Placental epithelial cell (primary cell): Measurements from ENCODE around the gene USH1C. TPM values are rescaled to one million over a fixed set of nuclear protein-coding genes. Genes with fewer than 3 reads are reported as not detected.

Experiments
- total RNA-seq: library from RNA; depleted of rRNA; stranded (reverse); fragments of >200 nt; gene quantifications from 2 replicates; pipeline ENCODE4 v1.2.3, GENCODE V29; 2012

Gene USH1C
- not detected in 2 replicates for total RNA-seq

DNA sequence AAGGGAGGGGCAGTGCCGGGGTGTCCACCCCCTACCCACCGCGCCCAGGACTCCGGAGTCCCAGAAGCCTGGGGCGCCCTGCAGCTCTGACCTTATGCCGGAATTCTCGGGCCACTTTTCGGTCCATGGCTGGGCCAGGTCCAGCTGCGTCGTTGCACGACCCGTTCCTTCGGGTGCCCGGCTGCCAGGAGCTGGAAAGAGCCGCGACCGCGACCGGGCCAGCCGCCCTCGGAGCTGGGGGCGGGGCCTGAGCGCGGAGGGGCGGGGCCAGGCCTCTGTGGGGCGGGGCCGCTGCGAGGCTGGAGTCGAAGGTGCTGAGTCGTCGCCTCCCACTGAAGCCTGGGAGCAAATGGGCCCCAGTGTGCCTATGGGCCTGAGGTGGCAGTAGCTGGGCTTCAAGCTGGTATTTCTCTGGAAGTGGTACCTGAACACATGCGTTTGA, at the start of gene USH1C:
Gene USH1C, minus strand, starts transcription at position 236 of the 442 bp plus-strand sequence. Its CDS starts 109 bp downstream, at position 127.

DNA sequence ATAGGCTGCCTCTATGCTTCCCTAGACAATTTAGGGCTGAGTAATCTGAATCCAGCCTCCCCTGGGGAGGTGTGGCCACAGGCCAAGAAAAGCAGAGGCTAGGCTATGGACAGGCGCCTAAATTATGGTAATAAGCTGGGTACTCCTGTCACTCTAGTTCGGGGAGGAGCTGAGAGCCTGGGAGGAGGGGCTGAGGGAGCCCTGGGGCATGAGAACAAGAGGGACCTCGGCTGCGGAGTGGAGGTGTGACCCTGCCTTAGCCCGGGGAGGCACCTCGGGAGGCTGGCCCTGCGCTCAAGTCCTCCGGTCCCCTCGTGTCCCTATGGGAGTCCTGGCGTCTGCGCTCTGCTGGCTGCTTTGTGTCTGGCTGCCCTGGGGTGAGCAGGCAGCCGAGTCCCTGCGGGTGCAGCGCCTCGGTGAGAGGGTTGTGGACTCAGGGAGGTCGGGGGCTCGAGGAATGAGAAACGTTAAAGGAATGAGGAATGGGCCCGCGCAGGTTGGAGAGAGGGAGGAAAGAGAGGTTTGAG, 2.9 kb upstream of the USH1C start, which contains the start of gene OTOG:
Gene OTOG, plus strand, starts transcription at position 209 of the 527 bp plus-strand sequence. Its CDS starts 114 bp downstream, at position 323.

DNA sequence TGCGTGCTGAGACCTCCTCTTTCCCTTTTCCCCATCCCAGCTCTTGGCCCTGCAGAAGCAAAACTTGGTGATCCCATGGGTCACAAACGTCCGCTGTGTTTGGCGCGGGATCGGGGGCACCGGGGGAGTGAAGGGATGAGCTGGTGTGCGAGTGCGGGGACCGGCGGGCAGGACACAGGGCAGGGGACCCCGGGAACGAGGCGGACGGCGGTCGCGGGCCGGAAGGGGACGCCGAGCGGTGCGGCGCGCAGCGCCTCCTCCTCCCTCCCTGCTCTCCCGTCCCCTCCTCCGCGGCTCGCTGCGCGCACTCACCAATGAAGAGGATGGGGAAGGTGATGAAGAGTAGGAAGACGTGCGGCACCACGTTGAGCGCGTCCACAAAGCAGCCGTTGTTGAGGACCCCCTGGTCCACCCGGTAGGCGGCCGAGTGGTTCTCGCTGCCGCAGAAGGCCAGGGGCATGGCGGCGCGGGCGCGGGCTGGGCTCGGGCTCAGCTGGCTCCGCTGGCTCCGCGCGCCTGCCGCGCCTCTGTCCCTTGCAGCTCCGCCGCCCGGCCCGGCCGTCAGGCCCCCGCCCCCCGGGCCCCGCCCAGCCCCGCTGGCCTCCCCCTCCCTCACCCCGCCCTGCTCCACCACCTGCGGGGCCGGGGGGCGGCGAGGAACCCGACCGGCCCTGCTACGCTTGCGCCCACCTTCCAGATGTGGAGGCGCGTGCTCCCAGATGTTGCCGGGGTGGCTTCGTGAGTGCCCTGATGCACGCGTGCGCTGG, 67.7 kb downstream of the USH1C start, which contains the start of gene ABCC8:
Gene ABCC8, minus strand, starts transcription at position 529 of the 767 bp plus-strand sequence. Its CDS starts 69 bp downstream, at position 460.

Other genes starting within 250 kb of the USH1C start
- gene NCR3LG1, start 192.6 kb downstream of the USH1C start, total RNA-seq, result 0.39 and 1.4 TPM in 2 replicates
- gene KCNJ11, start 155.8 kb downstream of the USH1C start, total RNA-seq, result under 0.01 TPM in 1 of 2 replicates, not detected in the other
- not detected in 2 replicates for gene ABCC8, start 67.6 kb downstream of the USH1C start, total RNA-seq
- gene OTOG, start 2.8 kb upstream of the USH1C start, total RNA-seq, result not detected in 2 replicates
- gene MYOD1, start 175.2 kb upstream of the USH1C start, total RNA-seq, result not detected in 2 replicates
- gene KCNC1, start 190.4 kb upstream of the USH1C start, total RNA-seq, result not detected in 2 replicates